Tibial artery (tissue), 4 donors: ENCODE data around the gene TNFSF4.

ENCODE experiments used
- DNase-seq, 2 donors: peaks; one replicate each; pipeline ENCODE4 v3.0.0-alpha.2; 2019
- H3K27ac ChIP-seq, 2 donors: fragments of 200-600 bp; sonication (generic) in 1 of 2; 1 replicate in 1 of 2; 2 replicates in 1 of 2; pipeline ENCODE4 v1.5.1; 2018 to 2019; ENCODE audit warnings: mild to moderate bottlenecking in 1 of 2
- H3K27me3 ChIP-seq, 2 donors: fragments of 200-600 bp; sonication (generic) in 1 of 2; one replicate each; pipeline versions ENCODE4 v1.5.1 to v1.6.0; 2016 to 2019
- H3K36me3 ChIP-seq, 3 donors: fragments of 200-600 bp; sonication (generic) in 2 of 3; one replicate each; pipeline ENCODE4 v1.5.1; 2016 to 2019; ENCODE audit warnings: mild to moderate bottlenecking in 2 of 3
- H3K4me1 ChIP-seq, 4 donors: fragments of 200-600 bp; sonication (generic) in 2 of 4; 1 replicate in 3 of 4; 2 replicates in 1 of 4; pipeline ENCODE4 v1.5.1; 2016 to 2019
- H3K4me3 ChIP-seq, 2 donors: fragments of 200-600 bp; sonication (generic) in 1 of 2; 1 replicate in 1 of 2; 2 replicates in 1 of 2; pipeline ENCODE4 v1.5.1; 2018 to 2019; ENCODE audit warnings: mild to moderate bottlenecking in 2 of 2
- H3K9me3 ChIP-seq, 3 donors: fragments of 200-600 bp; sonication (generic) in 1 of 3; one replicate each; pipeline ENCODE4 v1.5.1; 2016 to 2019
- intact Hi-C: fragments of 100-400 bp; cut with DNase I; formaldehyde crosslinking; loops from one replicate; pipeline ENCODE4 v1.15.0; 2023; ENCODE audit warnings: low total_unique reads
- TF ChIP-seq, protein P1 (sequence below), 2 experiments: fragments of 200-600 bp in 1 of 2; fragments of 450-650 bp in 1 of 2; IDR thresholded peaks; one replicate each; pipeline ENCODE4 v1.5.1; 2017 to 2019; ENCODE audit warnings: antibody characterized with exemption in 2 of 2, mild to moderate bottlenecking in 1 of 2, moderate library complexity in 1 of 2

The TNFSF4 gene, protein sequence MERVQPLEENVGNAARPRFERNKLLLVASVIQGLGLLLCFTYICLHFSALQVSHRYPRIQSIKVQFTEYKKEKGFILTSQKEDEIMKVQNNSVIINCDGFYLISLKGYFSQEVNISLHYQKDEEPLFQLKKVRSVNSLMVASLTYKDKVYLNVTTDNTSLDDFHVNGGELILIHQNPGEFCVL

DNA sequence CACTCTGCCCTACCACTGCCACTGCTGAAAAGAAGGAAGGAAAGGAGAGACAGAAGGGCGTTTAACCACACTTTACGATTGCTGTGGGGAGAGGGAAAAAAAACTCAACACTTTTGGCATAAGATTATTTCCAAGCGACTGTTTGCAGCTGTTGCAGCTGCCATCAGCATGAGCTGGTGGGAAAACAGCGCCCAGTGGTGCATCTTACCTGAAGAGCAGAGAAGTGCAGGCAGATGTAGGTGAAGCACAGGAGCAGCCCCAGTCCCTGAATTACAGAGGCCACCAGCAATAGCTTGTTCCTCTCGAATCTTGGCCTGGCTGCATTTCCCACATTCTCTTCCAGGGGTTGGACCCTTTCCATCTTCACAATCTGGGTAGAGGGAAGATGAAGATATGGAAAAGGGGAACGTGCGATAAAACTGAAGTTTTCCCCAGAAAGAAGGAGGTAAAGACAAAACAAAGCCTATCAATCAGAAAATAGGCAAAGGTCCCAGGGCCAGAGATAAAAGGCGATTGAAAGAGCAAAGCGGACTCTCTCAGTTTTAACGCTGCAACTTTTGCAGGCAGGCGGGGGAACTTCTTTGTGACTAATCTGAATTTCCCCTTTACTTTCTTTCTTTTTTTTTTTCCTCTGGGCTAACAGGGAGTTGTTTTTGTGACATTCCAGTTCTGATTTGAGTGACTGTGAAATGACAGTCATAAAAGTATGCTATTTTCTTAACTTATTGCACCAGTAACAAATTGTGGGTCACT, at the start of gene TNFSF4:
TNFSF4 (minus strand) TSS at position 516 of the 753 bp plus-strand sequence; CDS start at position 361, 155 bp downstream.
- Histone ChIP-seq H3K4me1 (peaks cover 0 to 17% (median 9%) of the 10 kb centered on the region in 4 donors), H3K4me3 (peak within 1 kb of the TSS; percentile 7 to 28), H3K27me3 (no peaks in the 10 kb centered on the region), H3K9me3 (no peaks in the 10 kb centered on the region), H3K27ac (peak within 1 kb of the TSS; percentile 9 to 13), H3K36me3 (no peaks in the 10 kb centered on the region)
- intact Hi-C loops = loop anchor here (5.0 kb wide), 1 partner anchor 460 kb away; no protein-coding TSS in a partner anchor
- DNase-seq = no peak
- TF ChIP-seq, protein P1, sequence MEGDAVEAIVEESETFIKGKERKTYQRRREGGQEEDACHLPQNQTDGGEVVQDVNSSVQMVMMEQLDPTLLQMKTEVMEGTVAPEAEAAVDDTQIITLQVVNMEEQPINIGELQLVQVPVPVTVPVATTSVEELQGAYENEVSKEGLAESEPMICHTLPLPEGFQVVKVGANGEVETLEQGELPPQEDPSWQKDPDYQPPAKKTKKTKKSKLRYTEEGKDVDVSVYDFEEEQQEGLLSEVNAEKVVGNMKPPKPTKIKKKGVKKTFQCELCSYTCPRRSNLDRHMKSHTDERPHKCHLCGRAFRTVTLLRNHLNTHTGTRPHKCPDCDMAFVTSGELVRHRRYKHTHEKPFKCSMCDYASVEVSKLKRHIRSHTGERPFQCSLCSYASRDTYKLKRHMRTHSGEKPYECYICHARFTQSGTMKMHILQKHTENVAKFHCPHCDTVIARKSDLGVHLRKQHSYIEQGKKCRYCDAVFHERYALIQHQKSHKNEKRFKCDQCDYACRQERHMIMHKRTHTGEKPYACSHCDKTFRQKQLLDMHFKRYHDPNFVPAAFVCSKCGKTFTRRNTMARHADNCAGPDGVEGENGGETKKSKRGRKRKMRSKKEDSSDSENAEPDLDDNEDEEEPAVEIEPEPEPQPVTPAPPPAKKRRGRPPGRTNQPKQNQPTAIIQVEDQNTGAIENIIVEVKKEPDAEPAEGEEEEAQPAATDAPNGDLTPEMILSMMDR (IDR thresholded peaks at IDR 0.05) = no peak

DNA sequence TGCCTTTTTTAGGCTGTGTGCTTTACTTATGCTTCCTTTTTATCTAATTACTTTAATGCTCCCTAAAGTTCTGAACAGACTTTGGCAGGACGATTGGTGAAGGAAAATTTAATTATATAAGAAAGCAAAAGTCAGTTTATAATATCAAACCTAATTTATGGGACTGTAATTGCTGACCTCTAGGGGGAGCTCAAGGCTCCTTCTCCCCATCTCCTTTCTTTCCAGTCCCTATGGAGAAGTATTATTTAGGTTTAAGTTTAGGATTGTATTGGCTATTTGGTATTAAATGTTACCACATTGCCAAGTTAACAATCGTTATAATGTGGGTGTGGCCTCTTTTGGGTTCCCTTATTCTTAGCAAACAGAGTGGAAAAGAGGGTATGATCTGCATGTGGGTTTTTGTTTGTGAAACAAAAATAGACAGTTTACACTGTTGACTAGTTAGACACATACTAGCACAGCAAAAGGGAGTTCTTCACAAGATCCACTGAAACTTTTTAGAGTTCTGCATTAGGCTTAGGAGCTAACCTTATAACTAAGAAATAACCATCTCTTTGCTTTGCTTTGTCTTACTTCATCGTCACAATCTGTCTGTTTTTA, 48.2 kb upstream of the TNFSF4 start:
- Histone ChIP-seq H3K27me3 (no peaks in the 10 kb centered on the region), H3K4me1 (no peaks in the 10 kb centered on the region), H3K36me3 (no peaks in the 10 kb centered on the region), H3K27ac (no peak overlapping the region), H3K9me3 (peaks cover 0 to 6% (median 3%) of the 10 kb centered on the region in 3 donors), H3K4me3 (no peak overlapping the region)
- intact Hi-C loops = no loop called here
- TF ChIP-seq, protein P1 (IDR thresholded peaks at IDR 0.05) = peak in 1 of 2 experiments; percentile 40
- no peak for DNase-seq

DNA sequence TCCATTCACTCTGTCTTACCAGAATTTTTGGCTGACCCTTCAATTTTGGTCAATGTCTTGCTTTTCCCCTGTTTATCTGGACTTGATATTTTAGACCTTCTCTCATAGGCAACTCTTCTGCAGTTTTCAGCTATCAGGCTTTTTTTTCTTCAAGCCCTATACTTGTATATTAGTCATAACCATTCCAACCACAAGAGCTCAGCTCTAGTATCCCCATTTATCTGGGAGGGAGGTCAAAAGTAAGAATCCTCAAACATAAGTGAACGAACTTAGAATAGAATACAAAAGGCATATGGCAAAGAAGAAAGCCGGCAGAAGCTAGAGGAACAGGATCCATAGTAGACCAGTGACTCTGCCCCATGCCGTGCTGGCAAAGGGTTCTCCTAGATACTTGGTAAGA, 45.9 kb upstream of the TNFSF4 start:
- Histone ChIP-seq H3K4me1 (no peaks in the 10 kb centered on the region), H3K4me3 (no peak overlapping the region), H3K27ac (no peak overlapping the region), H3K9me3 (no peaks in the 10 kb centered on the region), H3K36me3 (no peaks in the 10 kb centered on the region), H3K27me3 (no peaks in the 10 kb centered on the region)
- no peak for DNase-seq
- TF ChIP-seq, protein P1 (IDR thresholded peaks at IDR 0.05) = no peak
- intact Hi-C loops = no loop called here

DNA sequence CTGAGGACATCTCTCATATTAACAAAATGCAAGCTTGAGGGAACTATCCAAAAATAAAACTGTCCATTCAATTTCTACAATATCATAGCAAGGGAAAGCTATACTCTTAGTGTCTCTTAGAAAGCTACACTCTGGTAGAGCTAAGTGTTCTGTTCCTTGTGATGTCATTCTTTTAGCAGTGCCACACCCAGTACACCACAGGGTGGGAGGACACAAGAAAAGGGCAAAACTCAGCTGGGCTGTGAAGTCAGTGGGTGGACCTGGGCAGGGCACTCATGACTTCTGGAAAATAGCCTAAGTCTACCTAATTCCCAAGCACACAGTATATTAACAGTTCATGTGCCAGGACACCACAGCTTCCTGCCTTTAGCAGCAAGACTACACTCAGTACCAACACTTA, 42.2 kb upstream of the TNFSF4 start:
- DNase-seq = no peak
- intact Hi-C loops = no loop called here

DNA sequence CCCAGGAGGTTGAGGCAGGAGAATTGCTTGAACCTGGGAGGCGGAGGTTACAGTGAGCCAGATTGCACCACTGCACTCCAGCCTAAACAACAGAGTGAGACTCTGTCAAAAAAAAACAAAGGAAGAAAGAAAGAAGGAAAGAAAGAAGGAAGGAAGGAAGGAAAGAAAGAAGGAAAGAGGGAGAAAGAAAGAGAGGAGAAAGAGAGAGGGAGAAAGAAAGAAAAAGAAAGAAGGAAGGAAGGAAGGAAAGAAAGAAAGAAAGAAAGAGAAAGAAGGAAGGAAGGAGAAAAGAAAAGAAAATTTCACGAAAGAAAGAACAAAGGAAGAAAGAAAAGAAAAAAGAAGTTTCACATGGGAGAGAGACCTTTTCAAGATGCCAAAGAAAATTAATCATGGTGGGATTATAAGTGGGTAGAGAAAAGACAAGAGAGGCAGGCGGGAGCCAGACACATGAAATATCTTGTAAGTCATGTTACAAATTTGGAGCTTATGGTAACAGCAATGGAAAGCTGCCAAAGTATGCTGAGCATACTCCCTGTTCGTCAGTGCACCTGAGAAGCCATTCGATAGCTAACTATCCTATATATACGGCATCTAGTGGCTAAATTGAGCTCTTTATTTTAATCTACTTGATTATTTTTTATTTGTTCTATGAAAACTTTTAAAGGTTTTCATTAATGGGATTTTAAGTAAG, 41.3 kb upstream of the TNFSF4 start:
- Histone ChIP-seq H3K27me3 (no peaks in the 10 kb centered on the region), H3K9me3 (peaks cover 0 to 8% (median 7%) of the 10 kb centered on the region in 3 donors), H3K36me3 (no peaks in the 10 kb centered on the region), H3K27ac (no peak overlapping the region), H3K4me3 (no peak overlapping the region), H3K4me1 (no peaks in the 10 kb centered on the region)
- no peak for DNase-seq
- intact Hi-C loops = no loop called here
- TF ChIP-seq, protein P1 (IDR thresholded peaks at IDR 0.05) = no peak

More for the DNA sequence above, 42.2 kb upstream of the TNFSF4 start:
- no peaks in the 10 kb centered on the region for H3K9me3 ChIP-seq
- H3K27me3 ChIP-seq = no peaks in the 10 kb centered on the region
- H3K36me3 ChIP-seq = no peaks in the 10 kb centered on the region
- H3K27ac ChIP-seq = no peak overlapping the region
- H3K4me3 ChIP-seq = no peak overlapping the region
- TF ChIP-seq, protein P1 (IDR thresholded peaks at IDR 0.05) = no peak
- H3K4me1 ChIP-seq = no peaks in the 10 kb centered on the region
